BJ (cell line): ENCODE results near the gene TBX5. TPM values are rescaled to one million over a fixed set of nuclear protein-coding genes. Genes with fewer than 3 reads are reported as not detected.

Source experiments
- CTCF ChIA-PET: fragments of 350-600 bp; formaldehyde crosslinking; extraction: SDS; loops from one replicate; lab custom pipeline; 2021; ENCODE audit warnings: antibody characterized with exemption, inconsistent platforms; lab: Yijun Ruan, JAX
- POLR2A ChIA-PET: fragments of 300-600 bp; sonication (Branson Sonifier 250); formaldehyde crosslinking; extraction: SDS; loops from one replicate; lab custom pipeline; 2021; ENCODE audit warnings: antibody characterized with exemption; lab: Charles Lee
- DNase-seq: peaks from one replicate; pipeline ENCODE4 v3.0.0-alpha.2; 2011; ENCODE audit warnings: low read depth
- H3K27me3 ChIP-seq: 2 replicates; pipeline ENCODE4 v1.6.0; 2011; ENCODE audit warnings: low read length; ENCODE audit not compliant: control insufficient read depth, insufficient read depth
- H3K36me3 ChIP-seq: 2 replicates; pipeline ENCODE4 v1.5.1; 2011; ENCODE audit warnings: low read length; ENCODE audit not compliant: control insufficient read depth, insufficient read depth
- H3K4me3 ChIP-seq: 2 replicates; pipeline ENCODE4 v1.5.1; 2011; ENCODE audit warnings: low read depth, mild to moderate bottlenecking, control low read depth, low read length
- polyA plus RNA-seq: library from polyadenylated mRNA; depleted of rRNA; stranded (reverse); fragments of >200 nt; gene quantifications from 2 replicates; pipeline ENCODE4 v1.2.3, GENCODE V29; 2011
- TF ChIP-seq, protein P1 (sequence below): IDR thresholded peaks from 2 replicates; pipeline ENCODE4 v1.5.1; 2011; ENCODE audit warnings: low read depth, mild to moderate bottlenecking, control low read depth, inconsistent platforms, low read length, moderate library complexity; ENCODE audit not compliant: insufficient read depth

TBX5 gene
- polyA plus RNA-seq, 1 experiment = 30.8 TPM

DNA sequence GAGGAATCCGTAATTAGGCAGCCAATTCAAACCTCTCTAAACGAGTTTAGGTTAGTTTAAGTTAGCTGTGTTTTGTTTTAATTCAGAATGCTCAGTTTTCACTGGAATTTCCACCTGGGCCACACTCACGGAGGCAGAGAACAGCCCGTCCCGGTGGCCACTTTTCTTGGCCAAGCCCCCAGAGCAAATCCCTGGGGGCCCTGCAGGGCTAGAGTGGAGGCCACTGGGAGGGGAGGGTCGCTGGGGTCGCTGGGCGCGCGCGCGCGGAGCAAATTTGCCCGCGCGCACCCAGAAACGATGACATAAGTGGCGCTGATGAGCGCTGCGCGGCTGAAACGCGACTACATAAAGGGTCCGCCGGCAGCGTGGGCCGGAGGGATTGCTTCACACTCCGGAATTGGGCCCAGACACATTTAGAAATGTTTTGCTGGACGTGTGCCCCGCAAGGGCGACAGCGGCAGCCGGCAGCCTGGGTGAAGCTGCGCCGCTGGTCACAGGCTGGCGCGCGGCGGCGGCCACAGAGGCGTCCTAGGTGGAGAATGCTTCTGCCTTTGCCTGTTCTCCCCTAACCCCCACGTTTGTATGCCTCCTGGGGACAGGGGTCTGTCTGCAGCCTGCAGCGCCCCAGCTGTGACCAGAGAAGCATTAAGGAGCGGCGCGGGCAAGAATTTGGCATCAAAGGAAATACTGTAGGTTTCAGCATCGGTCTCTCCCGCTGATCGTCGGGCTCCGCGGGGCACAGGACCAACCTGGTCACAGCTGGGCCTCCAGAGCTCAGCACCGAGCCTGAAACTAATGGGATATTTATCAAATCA is 37.9 kb upstream of the TBX5 start:
- Histone ChIP-seq H3K27me3 (peaks cover 38% of the 10 kb centered on the region), H3K4me3 (no peak overlapping the region), H3K36me3 (no peaks in the 10 kb centered on the region)
- TF ChIP-seq, protein P1, sequence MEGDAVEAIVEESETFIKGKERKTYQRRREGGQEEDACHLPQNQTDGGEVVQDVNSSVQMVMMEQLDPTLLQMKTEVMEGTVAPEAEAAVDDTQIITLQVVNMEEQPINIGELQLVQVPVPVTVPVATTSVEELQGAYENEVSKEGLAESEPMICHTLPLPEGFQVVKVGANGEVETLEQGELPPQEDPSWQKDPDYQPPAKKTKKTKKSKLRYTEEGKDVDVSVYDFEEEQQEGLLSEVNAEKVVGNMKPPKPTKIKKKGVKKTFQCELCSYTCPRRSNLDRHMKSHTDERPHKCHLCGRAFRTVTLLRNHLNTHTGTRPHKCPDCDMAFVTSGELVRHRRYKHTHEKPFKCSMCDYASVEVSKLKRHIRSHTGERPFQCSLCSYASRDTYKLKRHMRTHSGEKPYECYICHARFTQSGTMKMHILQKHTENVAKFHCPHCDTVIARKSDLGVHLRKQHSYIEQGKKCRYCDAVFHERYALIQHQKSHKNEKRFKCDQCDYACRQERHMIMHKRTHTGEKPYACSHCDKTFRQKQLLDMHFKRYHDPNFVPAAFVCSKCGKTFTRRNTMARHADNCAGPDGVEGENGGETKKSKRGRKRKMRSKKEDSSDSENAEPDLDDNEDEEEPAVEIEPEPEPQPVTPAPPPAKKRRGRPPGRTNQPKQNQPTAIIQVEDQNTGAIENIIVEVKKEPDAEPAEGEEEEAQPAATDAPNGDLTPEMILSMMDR = no peak
- DNase-seq = no peak
- ChIA-PET POLR2A (no interaction called here), CTCF (no interaction called here)

DNA sequence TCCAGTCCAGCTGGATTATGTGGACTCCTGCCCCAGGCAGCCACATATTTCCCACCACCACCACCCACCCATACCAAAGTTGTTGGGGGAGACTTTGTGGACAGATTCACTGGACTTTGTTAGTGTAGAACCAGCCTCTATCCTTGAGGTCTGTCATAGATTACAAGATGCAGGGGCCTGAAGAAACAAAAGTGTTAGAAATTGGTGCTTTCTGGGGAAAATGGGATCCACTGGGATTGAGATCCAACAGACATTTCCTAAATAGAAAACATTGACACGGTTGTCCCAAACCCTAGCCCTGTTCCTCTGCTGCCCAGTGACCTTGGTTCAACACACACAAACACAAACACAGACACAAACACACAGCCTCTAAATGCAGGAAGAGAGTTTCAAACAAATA is 36.6 kb upstream of the TBX5 start:
- TF ChIP-seq, protein P1 = no peak
- CTCF ChIA-PET = interaction anchor here (1.5 kb wide), 1 partner anchor 276 kb away, joined by 3 read pairs; no protein-coding TSS in a partner anchor
- H3K4me3 ChIP-seq = no peak overlapping the region
- DNase-seq = no peak
- H3K36me3 ChIP-seq = no peaks in the 10 kb centered on the region
- H3K27me3 ChIP-seq = peaks cover 38% of the 10 kb centered on the region
- POLR2A ChIA-PET = interaction anchor here (0.8 kb wide), 1 partner anchor 32 kb away, joined by 3 read pairs; no protein-coding TSS in a partner anchor

DNA sequence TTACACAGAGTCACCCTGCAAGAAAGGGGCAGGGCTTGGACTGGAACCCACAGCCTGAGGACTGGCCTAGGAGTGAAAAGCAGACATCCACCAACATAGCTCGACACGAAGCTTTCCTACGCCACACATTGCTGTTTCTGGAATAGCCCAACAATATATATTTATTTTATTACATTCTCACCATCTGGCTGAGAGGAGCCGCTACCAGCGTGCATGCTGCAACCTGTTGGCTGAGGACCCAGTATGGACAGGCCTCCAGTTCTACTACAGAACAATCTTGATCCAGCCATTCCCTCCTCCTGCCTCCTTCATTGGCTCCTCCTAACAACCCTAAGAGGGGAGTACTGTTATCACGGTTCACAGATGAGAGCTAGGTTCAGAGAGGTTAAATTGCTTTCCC is 35.6 kb upstream of the TBX5 start:
- TF ChIP-seq, protein P1 = no peak
- DNase-seq = no peak
- CTCF ChIA-PET = interaction anchor here (1.5 kb wide), 1 partner anchor 275 kb away, joined by 3 read pairs; no protein-coding TSS in a partner anchor
- Histone ChIP-seq H3K36me3 (no peaks in the 10 kb centered on the region), H3K27me3 (peaks cover 38% of the 10 kb centered on the region), H3K4me3 (no peak overlapping the region)
- POLR2A ChIA-PET = no interaction called here

DNA sequence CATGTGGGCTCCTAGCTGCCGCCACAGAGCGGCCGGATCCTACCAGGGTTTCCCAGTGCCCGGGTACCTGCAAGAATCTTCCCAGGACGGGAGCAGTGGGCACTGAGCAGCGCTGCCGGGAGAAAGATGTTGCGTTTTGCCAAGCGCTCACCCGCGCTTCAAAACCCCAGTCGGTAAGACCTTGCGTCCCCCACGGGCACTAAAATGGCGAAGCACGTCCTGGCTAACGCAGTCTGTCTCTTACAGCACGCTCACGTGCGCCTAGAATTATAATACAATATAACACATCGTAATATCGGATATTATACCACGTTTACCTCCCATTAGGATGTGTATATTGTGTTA is 35.1 kb upstream of the TBX5 start:
- ChIA-PET POLR2A (no interaction called here), CTCF (no interaction called here)
- TF ChIP-seq, protein P1 = no peak
- Histone ChIP-seq H3K4me3 (peak overlapping the region; percentile 31), H3K36me3 (no peaks in the 10 kb centered on the region), H3K27me3 (peaks cover 34% of the 10 kb centered on the region)
- DNase-seq = no peak

DNA sequence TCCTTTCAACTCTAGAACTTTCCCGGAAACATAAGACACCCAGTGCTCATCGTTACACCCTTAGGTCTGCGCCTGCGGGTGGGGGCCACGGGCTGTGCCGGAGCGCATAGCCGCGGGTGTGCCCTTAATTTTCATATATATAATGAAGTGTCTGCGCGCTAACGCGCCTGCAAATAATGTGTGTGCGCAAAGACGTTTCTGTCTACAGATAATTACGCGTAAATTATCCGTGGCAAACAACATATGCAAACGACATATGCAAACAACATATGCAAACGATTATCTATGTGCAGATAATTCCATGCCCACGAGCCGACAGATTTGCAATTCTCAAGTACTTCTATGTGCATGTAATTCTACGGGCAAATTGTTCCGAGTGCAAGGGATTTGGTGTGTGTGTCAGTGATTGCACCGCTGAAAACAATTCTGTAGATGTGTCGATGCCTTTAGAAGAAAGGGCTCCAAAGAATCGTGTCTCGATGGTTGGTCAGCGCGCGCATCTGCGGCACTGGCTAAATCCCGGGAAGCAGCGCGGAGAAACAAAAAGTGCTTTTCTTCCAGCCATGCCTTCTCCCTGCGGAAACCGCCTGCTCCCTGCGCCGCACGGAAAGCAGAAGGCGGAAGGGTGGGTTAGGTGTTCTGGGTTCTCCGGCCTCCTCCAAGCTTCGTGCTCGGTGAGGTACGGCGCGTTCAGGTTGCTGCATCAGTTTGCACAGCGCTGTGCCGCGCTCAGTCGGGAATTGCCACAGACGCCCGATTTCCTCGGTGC is 34.5 kb upstream of the TBX5 start:
- H3K27me3 ChIP-seq = peaks cover 34% of the 10 kb centered on the region
- peak overlapping the region; percentile 31 for H3K4me3 ChIP-seq
- no peak for DNase-seq
- TF ChIP-seq, protein P1 = no peak
- no peaks in the 10 kb centered on the region for H3K36me3 ChIP-seq
- POLR2A ChIA-PET = interaction anchor here (0.6 to 1.3 kb wide), 2 partner anchors 11 to 15 kb away, joined by 3 to 4 read pairs; no protein-coding TSS in a partner anchor
- CTCF ChIA-PET = interaction anchor here (1.4 kb wide), 1 partner anchor 35 kb away, joined by 3 read pairs; no protein-coding TSS in a partner anchor
